Measurements from ENCODE around the gene WRAP73. TPM values are rescaled to one million over a fixed set of nuclear protein-coding genes. Genes with fewer than 3 reads are reported as not detected.

WRAP73 gene
- polyA plus RNA-seq, 4 donors, result 17.4 to 27.7 (median 20.3) TPM

DNA sequence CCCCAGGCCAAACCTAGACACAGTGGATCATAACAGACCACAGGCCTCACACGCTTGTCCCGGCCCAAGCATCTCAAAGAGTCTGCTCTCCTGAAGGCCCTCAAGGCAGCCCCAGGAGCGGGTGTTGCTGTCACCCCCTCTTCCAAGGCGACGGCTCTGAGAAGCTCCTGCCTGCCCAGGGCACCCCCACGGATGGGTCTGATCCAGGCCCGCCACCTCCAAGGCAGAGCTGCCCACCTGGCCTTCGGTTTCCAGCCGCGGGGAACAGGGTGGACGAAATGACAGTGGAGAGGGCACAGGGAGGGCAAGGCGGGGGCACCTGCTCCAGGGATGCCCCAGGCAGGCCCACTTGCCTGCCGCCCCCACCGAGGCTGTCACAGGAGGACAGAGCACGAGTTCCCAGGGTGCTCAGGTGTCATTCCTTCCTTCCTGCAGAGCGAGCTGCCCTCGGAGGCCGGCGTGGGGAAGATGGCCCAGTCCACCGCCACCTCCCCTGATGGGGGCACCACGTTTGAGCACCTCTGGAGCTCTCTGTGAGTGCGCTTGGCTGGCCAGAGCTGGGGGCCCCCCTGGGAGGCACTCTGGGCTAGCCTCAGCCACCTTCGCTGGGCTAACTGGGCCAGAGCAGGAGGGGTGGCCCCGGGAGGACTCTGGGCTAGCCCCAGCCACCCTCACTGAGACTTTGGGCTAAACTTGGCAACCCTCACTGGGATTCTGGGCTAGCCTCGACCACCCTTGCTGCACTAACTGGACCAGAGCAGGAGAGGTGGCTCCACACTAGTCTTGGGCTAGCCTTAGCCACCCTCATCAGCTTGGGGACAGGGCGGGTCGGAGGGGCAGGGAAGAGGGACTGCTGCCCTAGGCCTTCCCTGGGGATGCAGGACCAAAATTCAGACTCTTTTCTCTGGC, 32.2 kb upstream of the WRAP73 start:
- no peak for DNase-seq (ENCODE audit: low read depth in 4 of 4, low spot score in 2 of 4)

- DNase-seq (ENCODE audit: low read depth in 4 of 4, low spot score in 2 of 4), result no peak
Measured at GRCh38 chr1:3681231-3681897, 31.5 kb upstream of the WRAP73 start.

DNA sequence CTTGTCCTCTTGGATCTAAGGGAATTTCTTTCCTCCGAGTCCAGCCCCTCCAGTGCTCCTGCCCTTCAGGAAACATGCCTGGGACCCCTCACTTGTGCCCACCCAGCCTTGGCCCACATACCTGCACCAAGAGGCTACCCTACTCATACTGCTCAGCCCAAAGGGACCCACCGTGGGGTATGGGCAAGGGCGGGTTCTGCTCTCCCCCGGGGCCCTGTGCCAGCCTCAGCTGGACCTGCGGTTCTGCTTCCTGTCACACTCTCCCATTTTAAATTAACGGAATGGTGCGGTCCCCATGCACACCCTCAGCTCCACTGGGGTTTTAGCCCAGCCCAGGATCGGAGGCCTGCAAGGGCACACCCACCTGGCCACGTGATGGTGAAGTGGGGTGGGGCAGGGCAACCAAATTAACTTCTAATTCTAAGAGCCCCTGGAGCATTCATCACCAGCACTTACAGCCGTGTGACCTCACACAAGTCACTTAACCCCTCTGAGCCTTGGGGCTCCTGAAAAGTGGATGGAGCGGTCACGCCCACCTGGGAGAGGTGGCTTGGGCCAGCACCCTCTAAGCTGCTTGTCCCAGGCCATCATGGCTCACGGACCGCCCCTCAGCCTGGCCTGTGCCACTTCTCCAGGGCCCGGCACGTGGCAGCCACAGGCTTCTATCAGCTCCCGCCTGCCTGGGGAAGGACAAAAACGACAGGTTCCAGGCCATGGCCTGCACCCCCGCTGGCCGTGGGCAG, 30.8 kb upstream of the WRAP73 start:
- no peak for DNase-seq (ENCODE audit: low read depth in 4 of 4, low spot score in 2 of 4)

DNA sequence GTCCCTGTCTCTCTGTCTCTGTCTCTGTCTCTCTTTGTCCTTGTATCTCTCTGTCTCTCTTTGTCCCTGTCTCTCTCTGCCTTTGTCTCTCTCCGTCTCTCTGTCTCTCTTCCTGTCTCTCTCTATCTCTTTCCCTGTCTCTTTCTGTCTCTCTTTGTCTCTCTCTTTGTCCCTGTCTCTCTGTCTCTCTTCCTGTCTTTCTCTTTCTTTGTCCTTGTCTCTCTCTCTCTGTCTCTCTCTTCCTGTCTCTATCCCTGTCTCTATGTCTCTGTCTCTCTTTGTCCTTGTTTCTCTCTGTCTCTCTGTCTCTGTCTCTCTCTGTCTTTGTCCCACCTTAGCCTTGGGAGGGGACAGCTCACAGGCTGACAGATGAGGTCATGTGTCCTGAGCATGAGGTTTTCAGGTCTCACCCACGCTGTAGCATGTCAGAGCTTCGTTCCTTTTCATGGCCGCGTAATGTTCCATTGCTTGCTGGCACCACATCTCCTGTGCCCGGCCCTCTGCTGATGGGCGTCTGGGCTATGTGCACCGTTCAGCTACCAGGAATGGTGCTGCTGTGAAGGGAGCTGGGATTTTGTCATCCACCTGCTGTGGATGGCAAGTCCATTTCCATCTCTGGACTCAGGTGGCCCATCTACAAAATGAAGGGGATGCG, 30.0 kb upstream of the WRAP73 start:
- DNase-seq (ENCODE audit: low read depth in 4 of 4, low spot score in 2 of 4), result no peak

- no peak for DNase-seq (ENCODE audit: low read depth in 4 of 4, low spot score in 2 of 4)
Measured at GRCh38 chr1:3679098-3679555, 29.2 kb upstream of the WRAP73 start.

- no peak for DNase-seq (ENCODE audit: low read depth in 4 of 4, low spot score in 2 of 4)
Measured at GRCh38 chr1:3678361-3679097, 28.6 kb upstream of the WRAP73 start.

- DNase-seq (ENCODE audit: low read depth in 4 of 4, low spot score in 2 of 4), result no peak
Measured at GRCh38 chr1:3677484-3677883, 27.6 kb upstream of the WRAP73 start.

- no peak for DNase-seq (ENCODE audit: low read depth in 4 of 4, low spot score in 2 of 4)
Measured at GRCh38 chr1:3676581-3677470, 26.9 kb upstream of the WRAP73 start.

GRCh38 chr1:3675436-3675835, 25.5 kb upstream of the WRAP73 start:
- no peak for DNase-seq (ENCODE audit: low read depth in 4 of 4, low spot score in 2 of 4)

DNA sequence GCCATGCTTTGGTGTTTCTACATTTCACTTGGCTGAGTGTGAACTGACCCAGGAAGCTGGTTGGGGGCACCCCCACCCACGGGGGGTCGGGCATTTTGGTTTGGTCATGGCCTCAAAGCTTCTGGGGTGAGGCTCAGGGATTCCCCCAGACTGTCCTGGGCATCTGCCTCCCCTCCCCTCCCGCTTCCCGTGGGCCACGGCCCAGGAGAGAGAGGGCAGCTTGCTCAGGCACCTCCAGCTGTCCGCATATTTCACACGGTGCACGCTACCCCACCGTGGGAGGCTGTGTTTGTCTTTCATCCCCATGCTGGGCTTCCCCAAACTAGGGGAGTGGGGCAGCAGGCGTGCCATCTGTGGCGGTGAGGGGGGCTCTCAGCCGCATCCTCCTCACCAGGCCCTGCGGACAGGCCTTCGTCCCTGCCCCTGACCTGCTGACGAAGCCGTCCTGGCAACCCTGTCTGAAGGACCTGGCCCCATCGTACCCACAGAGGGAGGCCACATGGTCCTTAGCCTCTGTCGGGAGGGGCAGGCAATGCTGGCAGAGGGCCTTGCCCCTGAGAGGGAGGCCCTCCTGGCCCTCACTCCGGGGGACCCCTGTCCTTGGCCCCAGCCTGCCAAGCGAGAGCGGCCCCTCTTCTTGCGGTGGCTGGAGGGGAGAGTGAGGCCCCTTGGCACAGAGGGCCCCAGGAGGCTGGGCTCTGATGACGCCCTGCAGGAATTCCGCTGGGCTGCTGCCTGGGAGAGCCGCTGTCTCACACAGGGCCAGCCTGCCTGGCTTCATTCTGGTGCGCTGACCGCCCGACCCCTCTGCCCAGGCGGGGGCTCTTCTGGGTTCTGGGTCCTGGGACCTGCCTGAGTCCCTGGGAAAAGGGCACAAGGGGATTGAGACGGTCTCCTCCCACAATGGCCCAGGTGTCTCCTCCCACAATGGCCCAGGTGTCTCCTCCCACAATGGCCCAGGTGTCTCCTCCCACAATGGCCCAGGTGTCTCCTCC, 24.5 kb upstream of the WRAP73 start:
- DNase-seq (ENCODE audit: low read depth in 4 of 4, low spot score in 2 of 4), result no peak

DNA sequence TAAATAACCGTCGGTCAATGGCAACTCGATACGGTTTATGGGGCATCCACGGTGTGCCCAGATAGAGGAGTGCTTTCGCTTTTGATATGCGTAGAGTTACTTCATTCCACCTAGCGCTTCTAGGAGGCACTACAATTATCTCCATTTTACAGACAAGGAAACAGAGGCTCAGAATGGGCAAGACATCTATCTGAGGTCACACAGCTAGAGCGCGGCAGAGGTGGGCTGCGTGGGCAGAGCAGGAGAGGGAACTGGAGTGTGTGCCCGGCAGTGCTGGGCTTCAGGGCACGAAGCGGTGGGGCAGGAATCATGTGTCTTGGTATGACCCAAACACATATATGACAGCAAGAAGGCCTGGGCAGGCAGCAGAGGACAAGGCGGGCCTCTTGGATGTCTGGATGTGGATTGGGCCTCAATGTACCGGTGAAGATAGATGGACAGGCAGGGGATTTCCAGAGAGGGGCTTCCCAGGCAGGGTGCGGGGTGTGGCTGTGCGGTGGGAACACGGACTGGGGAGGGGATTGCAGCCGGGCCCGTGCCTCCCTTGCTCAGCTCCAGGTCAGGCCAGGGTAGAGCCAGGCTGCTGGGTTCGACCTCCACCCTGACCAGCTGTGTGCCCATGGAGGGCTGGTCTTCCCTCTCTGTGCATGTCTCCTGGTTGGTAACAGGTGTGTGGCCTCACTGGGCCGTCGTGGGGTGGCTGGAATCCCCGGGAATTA, 23.6 kb upstream of the WRAP73 start:
- DNase-seq (ENCODE audit: low read depth in 4 of 4, low spot score in 2 of 4), result no peak

DNA sequence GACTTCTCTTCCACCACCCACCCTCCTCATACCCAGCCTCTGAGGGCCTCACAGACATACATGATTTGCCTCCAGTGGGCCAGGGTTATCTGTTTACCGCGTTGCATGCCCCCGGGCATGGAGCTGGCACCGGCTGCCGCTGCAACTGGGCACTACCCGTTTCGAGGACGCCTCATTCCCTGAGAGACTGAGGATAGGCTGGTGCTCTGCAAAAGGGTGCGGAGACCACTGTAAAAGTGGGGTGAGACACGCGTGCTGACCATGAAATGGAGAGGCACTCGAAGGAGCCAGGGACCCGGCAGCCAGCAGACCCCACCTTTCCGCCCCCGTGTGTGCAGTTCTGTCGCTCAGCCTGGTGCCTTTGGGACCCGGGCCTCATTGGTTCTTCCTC, 23.1 kb upstream of the WRAP73 start:
- no peak for DNase-seq (ENCODE audit: low read depth in 4 of 4, low spot score in 2 of 4)

- DNase-seq (ENCODE audit: low read depth in 4 of 4, low spot score in 2 of 4), result no peak
Measured at GRCh38 chr1:3672231-3672970, 22.5 kb upstream of the WRAP73 start.

GRCh38 chr1:3671371-3672180, 21.7 kb upstream of the WRAP73 start:
- no peak for DNase-seq (ENCODE audit: low read depth in 4 of 4, low spot score in 2 of 4)

DNA sequence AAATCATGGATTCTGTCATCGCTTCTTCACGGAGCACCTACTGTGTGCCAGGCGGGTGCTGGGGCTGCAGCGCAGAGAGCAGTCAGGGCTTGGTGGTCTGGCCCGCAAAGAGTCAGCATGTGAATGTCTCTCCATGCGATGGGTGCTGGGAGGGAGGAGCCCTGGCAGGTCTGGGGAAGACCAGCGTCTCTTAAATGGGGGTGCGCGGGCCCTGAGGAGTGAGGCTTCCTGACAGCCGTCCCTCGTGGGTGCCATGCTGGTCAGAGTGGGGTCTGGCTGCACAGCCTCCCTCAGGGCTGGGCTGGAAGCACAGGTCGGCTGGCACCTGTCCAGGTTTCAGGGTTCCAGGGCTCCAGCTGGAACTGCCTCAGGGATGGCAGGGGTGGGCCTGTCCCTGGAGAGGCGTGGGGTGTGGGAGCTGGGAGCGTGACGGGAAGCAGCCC, 20.9 kb upstream of the WRAP73 start:
- DNase-seq (ENCODE audit: low read depth in 4 of 4, low spot score in 2 of 4), result no peak

Data from left renal cortex interstitium (tissue), 4 donors.